Measurements from ENCODE around the gene ICAM5. TPM values are rescaled to one million over a fixed set of nuclear protein-coding genes. Genes with fewer than 3 reads are reported as not detected.

The ICAM5 gene
- total RNA-seq, 1 donor from 2014 or later = 3.8 TPM

DNA sequence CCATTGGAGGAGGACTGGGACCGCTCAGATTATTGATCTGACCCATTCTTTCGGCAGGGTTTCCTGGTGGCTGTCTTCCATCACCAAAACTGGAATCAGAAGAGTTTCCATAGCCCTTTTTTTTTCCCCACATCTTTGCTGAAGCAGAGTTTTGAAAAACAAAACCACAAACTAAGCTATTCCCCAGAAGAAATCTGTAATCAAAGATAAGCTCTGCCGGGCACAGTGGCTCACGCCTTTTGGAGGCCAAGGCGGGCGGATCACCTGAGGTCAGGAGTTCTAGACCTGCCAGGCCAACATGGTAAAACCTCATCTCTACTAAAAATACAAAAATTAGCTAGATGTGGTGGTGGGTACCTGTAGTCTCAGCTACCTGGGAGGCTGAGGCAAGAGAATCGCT, 23.0 kb upstream of the ICAM5 start:
- no peak for DNase-seq (ENCODE audit: extremely low spot score, unreplicated experiment)
- no peaks in the 10 kb centered on the region for H3K36me3 Mint-ChIP-seq
- no peaks in the 10 kb centered on the region for H3K4me1 Mint-ChIP-seq (ENCODE audit: unreplicated experiment)
- no peak overlapping the region for H3K4me3 Mint-ChIP-seq
- H3K27ac Mint-ChIP-seq = no peak overlapping the region
- TF ChIP-seq, protein P1, sequence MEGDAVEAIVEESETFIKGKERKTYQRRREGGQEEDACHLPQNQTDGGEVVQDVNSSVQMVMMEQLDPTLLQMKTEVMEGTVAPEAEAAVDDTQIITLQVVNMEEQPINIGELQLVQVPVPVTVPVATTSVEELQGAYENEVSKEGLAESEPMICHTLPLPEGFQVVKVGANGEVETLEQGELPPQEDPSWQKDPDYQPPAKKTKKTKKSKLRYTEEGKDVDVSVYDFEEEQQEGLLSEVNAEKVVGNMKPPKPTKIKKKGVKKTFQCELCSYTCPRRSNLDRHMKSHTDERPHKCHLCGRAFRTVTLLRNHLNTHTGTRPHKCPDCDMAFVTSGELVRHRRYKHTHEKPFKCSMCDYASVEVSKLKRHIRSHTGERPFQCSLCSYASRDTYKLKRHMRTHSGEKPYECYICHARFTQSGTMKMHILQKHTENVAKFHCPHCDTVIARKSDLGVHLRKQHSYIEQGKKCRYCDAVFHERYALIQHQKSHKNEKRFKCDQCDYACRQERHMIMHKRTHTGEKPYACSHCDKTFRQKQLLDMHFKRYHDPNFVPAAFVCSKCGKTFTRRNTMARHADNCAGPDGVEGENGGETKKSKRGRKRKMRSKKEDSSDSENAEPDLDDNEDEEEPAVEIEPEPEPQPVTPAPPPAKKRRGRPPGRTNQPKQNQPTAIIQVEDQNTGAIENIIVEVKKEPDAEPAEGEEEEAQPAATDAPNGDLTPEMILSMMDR (conservative IDR thresholded peaks at IDR 0.05) = no peak
- no peaks in the 10 kb centered on the region for H3K9me3 Mint-ChIP-seq
- peaks cover 34% of the 10 kb centered on the region for H3K27me3 Mint-ChIP-seq

DNA sequence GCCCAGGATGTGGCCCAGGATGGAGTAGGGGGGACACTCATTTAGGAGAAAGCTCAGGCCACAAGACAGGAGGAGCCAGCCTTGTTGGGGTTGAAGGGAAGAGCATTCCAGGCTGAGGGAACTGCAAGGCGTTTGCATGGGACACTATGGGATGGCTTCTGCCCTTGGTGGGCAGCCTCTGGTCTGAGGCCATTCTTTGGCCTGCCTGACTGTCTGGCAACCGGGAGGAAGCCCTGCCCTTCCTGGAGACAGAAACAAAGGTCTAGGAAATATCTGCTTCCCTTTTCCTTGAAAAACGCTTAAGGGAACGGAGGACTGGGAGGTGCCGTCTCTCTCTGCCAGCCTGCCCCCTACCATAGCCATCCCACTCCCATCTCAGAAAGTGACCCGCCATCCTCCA, 21.7 kb upstream of the ICAM5 start:
- Mint-ChIP-seq H3K27ac (no peak overlapping the region), H3K27me3 (peaks cover 46% of the 10 kb centered on the region), H3K4me1 (ENCODE audit: unreplicated experiment) (no peaks in the 10 kb centered on the region), H3K36me3 (no peaks in the 10 kb centered on the region), H3K4me3 (no peak overlapping the region), H3K9me3 (no peaks in the 10 kb centered on the region)
- no peak for DNase-seq (ENCODE audit: extremely low spot score, unreplicated experiment)
- TF ChIP-seq, protein P1 (conservative IDR thresholded peaks at IDR 0.05) = no peak

DNA sequence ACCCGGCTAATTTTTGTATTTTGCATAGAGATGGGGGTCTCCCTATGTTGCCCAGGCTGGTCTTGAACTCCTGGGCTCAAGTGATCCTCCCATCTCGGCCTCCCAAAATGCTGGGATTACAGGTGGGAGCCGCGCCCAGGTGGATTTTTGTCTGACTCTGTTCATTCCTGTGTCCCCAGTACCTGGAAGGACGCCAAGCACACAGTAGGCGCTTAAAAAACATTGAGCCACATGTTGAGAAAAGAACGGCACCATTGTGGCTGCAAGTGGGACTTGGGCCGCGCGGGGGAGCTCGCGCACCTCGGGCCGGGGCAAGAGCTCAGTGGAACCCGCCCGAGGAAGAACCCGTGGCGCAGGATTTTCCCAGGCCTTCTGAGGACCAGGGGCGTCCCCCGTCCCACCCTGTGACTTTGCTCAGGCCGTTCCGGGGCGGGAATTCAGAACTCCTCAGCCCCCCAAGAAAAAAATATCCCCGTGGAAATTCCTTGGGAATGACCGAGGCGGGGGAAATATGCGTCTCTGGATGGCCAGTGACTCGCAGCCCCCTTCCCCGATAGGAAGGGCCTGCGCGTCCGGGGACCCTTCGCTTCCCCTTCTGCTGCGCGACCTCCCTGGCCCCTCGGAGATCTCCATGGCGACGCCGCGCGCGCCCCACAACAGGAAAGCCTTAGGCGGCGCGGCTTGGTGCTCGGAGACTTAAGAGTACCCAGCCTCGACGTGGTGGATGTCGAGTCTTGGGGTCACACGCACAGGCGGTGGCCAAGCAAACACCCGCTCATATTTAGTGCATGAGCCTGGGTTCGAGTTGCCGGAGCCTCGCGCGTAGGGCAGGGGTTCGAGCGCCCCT, 20.2 kb upstream of the ICAM5 start:
- no peak overlapping the region for H3K27ac Mint-ChIP-seq
- peak; percentile 87 for DNase-seq (ENCODE audit: extremely low spot score, unreplicated experiment)
- H3K4me1 Mint-ChIP-seq (ENCODE audit: unreplicated experiment) = no peaks in the 10 kb centered on the region
- no peaks in the 10 kb centered on the region for H3K9me3 Mint-ChIP-seq
- peak overlapping the region; percentile 71 for H3K4me3 Mint-ChIP-seq
- peaks cover 52% of the 10 kb centered on the region for H3K27me3 Mint-ChIP-seq
- TF ChIP-seq, protein P1 (conservative IDR thresholded peaks at IDR 0.05) = peak; percentile 97
- H3K36me3 Mint-ChIP-seq = no peaks in the 10 kb centered on the region

DNA sequence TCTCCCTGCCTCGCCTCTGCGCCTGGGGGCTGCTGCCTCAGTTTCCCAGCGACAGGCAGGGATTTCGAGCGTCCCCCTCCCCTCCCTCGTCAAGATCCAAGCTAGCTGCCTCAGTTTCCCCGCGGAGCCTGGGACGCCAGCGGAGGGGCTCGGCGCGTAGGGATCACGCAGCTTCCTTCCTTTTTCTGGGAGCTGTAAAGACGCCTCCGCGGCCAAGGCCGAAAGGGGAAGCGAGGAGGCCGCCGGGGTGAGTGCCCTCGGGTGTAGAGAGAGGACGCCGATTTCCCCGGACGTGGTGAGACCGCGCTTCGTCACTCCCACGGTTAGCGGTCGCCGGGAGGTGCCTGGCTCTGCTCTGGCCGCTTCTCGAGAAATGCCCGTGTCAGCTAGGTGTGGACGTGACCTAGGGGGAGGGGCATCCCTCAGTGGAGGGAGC, 19.6 kb upstream of the ICAM5 start:
- no peak overlapping the region for H3K27ac Mint-ChIP-seq
- TF ChIP-seq, protein P1 (conservative IDR thresholded peaks at IDR 0.05) = no peak
- H3K36me3 Mint-ChIP-seq = no peaks in the 10 kb centered on the region
- H3K4me1 Mint-ChIP-seq (ENCODE audit: unreplicated experiment) = no peaks in the 10 kb centered on the region
- H3K4me3 Mint-ChIP-seq = peak overlapping the region; percentile 52
- no peak for DNase-seq (ENCODE audit: extremely low spot score, unreplicated experiment)
- no peaks in the 10 kb centered on the region for H3K9me3 Mint-ChIP-seq
- H3K27me3 Mint-ChIP-seq = peaks cover 56% of the 10 kb centered on the region

DNA sequence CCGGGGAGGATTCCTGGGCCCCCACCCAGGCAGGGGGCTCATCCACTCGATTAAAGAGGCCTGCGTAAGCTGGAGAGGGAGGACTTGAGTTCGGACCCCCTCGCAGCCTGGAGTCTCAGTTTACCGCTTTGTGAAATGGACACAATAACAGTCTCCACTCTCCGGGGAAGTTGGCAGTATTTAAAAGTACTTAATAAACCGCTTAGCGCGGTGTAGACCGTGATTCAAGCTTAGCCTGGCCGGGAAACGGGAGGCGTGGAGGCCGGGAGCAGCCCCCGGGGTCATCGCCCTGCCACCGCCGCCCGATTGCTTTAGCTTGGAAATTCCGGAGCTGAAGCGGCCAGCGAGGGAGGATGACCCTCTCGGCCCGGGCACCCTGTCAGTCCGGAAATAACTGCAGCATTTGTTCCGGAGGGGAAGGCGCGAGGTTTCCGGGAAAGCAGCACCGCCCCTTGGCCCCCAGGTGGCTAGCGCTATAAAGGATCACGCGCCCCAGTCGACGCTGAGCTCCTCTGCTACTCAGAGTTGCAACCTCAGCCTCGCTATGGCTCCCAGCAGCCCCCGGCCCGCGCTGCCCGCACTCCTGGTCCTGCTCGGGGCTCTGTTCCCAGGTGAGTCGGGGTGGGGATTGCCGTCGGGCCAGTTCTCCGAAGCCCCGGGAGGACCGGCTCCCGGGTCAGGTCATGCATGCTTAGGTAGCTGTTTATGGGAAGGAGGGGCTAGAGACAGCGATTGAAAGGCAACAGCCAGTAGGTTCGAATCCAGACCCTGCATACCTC, 18.9 kb upstream of the ICAM5 start, which contains the start of gene ICAM1:
ICAM1 (plus strand) TSS at position 505 of the 779 bp plus-strand sequence; CDS start at position 545, 40 bp downstream.
- no peak for DNase-seq (ENCODE audit: extremely low spot score, unreplicated experiment)
- Mint-ChIP-seq H3K4me3 (peak within 1 kb of the TSS; percentile 54), H3K4me1 (ENCODE audit: unreplicated experiment) (no peaks in the 10 kb centered on the region), H3K27me3 (peaks cover 56% of the 10 kb centered on the region), H3K27ac (no peak within 1 kb of the TSS), H3K36me3 (no peaks in the 10 kb centered on the region), H3K9me3 (no peaks in the 10 kb centered on the region)
- TF ChIP-seq, protein P1 (conservative IDR thresholded peaks at IDR 0.05) = peak; percentile 28
